KMS-11 (cell line): ENCODE measurements around the gene ABHD12.

Experiments
- H2AFZ ChIP-seq: fragments of 200-600 bp; sonication (generic); 2 replicates; pipeline ENCODE4 v1.6.1; 2016; ENCODE audit warnings: antibody characterized with exemption, mixed run types, low read depth
- H3K27ac ChIP-seq: fragments of 200-600 bp; sonication (generic); 2 replicates; pipeline ENCODE4 v1.6.1; 2016; ENCODE audit warnings: mild to moderate bottlenecking, mixed run types
- H3K27me3 ChIP-seq: fragments of 200-600 bp; sonication (generic); 2 replicates; pipeline ENCODE4 v1.6.1; 2017; ENCODE audit warnings: mild to moderate bottlenecking, low read depth, mixed run types, moderate library complexity; ENCODE audit not compliant: insufficient read depth
- H3K36me3 ChIP-seq: fragments of 200-600 bp; sonication (generic); 2 replicates; pipeline ENCODE4 v1.6.1; 2017; ENCODE audit warnings: mild to moderate bottlenecking, mixed run types; ENCODE audit not compliant: insufficient read depth
- H3K4me1 ChIP-seq: fragments of 200-600 bp; sonication (generic); 2 replicates; pipeline ENCODE4 v1.6.1; 2016; ENCODE audit warnings: mild to moderate bottlenecking, low read depth, mixed run types; ENCODE audit not compliant: poor library complexity, severe bottlenecking
- H3K4me2 ChIP-seq: fragments of 200-600 bp; sonication (generic); 2 replicates; pipeline ENCODE4 v1.7.0; 2016; ENCODE audit warnings: mild to moderate bottlenecking, mixed run types
- H3K4me3 ChIP-seq: fragments of 200-600 bp; sonication (generic); IDR thresholded peaks from 2 replicates; pipeline ENCODE4 v1.6.1; 2017; ENCODE audit warnings: low read depth, low read length, mixed read lengths; ENCODE audit not compliant: insufficient read depth
- H3K79me2 ChIP-seq: fragments of 200-600 bp; sonication (generic); 2 replicates; pipeline ENCODE4 v1.6.1; 2016; ENCODE audit warnings: low read depth, mixed run types; ENCODE audit not compliant: insufficient read depth
- H3K9ac ChIP-seq: fragments of 200-600 bp; sonication (generic); 2 replicates; pipeline ENCODE4 v1.6.1; 2016; ENCODE audit warnings: mild to moderate bottlenecking, mixed run types
- H4K20me1 ChIP-seq: fragments of 200-600 bp; sonication (generic); 2 replicates; pipeline ENCODE4 v1.6.1; 2016; ENCODE audit warnings: mild to moderate bottlenecking, mixed run types; ENCODE audit not compliant: insufficient read depth
- TF ChIP-seq, protein P1 (sequence below): fragments of 200-600 bp; sonication (generic); conservative IDR thresholded peaks from 2 replicates; pipeline ENCODE4 v1.6.1; 2017; ENCODE audit warnings: low read depth, mild to moderate bottlenecking, antibody characterized with exemption, low read length, moderate library complexity, mixed read lengths

ABHD12 gene

DNA sequence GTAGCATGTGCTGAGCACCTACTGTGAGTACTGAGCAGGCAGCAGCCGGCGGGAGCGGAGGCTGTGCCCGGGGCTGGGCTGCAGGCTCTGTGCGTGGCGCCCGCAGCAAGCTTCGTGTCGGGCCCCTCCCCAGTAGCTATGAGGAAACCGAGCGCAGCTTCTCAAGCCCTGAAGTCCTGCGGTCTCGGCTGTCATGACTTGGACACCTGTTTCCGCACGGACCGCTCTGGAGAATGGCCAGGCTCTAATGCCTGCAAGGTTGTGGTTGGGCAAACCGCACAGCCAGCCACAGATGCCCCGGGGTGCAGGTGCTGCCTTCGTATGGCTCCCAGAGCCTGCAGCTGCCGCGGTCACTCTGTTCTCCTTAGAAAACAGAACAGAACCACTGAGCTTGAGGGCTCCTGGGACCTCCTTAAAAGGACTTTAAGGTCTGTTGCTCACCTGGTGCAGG is 109.1 kb downstream of the ABHD12 start:
- TF ChIP-seq, protein P1, sequence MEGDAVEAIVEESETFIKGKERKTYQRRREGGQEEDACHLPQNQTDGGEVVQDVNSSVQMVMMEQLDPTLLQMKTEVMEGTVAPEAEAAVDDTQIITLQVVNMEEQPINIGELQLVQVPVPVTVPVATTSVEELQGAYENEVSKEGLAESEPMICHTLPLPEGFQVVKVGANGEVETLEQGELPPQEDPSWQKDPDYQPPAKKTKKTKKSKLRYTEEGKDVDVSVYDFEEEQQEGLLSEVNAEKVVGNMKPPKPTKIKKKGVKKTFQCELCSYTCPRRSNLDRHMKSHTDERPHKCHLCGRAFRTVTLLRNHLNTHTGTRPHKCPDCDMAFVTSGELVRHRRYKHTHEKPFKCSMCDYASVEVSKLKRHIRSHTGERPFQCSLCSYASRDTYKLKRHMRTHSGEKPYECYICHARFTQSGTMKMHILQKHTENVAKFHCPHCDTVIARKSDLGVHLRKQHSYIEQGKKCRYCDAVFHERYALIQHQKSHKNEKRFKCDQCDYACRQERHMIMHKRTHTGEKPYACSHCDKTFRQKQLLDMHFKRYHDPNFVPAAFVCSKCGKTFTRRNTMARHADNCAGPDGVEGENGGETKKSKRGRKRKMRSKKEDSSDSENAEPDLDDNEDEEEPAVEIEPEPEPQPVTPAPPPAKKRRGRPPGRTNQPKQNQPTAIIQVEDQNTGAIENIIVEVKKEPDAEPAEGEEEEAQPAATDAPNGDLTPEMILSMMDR = no peak
- Histone ChIP-seq H3K4me2 (peak overlapping the region; percentile 84; the same call in 1 of the 2 replicates), H3K4me3 (no peak overlapping the region), H3K79me2 (no peaks in the 10 kb centered on the region), H4K20me1 (no peaks in the 10 kb centered on the region), H3K9ac (no peak overlapping the region), H3K27ac (peak overlapping the region; percentile 85), H3K4me1 (peaks cover 38% of the 10 kb centered on the region), H2AFZ (no peak overlapping the region), H3K27me3 (no peaks in the 10 kb centered on the region), H3K36me3 (no peaks in the 10 kb centered on the region; the same call in 1 of the 2 replicates)

DNA sequence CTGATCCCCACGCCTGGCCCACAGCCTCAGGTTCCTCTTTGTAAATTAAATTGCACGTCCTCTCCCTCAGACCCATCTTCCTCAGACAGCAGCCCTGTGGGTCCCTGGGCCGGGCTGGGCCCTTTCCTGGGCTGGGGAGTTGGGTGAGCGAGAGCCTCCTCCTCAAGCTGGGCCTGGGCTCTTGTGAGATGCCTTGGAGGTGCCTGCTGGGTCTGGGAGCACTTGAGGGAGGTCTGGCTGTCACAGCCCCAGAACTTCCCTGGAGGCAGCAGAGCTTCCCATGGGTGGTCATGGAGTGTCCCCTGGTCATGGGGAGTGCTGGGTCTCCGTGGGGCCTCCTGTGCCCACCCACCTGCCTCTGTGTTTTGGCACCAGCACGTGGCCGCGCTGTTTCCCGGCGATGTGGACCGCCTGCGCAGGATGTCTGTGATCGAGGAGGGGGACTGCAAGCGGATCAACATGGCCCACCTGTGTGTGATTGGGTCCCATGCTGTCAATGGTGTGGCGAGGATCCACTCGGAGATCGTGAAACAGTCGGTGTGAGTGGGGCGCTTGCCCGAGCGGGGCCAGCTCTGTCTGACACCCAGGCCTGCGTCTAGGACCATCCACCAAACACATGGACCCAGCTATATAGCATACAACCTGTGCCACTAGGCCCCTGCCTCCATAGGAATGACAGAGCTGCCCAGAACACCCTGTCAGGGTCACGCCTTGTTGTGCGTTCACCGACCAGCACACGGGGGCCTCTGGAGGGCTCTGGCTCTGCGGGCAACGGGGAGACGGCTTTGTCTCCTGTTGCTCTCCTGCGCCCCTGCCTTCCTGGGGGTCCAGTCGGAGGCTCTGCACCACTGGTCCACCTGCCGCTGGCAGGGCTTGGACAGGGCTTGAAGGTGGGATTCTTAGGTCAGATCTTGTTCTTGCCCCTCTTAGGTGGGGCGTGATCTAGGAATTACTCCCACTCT is 109.8 kb downstream of the ABHD12 start:
- Histone ChIP-seq H3K36me3 (no peaks in the 10 kb centered on the region; the same call in 1 of the 2 replicates), H4K20me1 (no peaks in the 10 kb centered on the region), H3K27ac (peak overlapping the region; percentile 85; the same call in 1 of the 2 replicates), H3K4me2 (no peak overlapping the region), H3K9ac (no peak overlapping the region), H3K27me3 (no peaks in the 10 kb centered on the region), H3K4me1 (peaks cover 38% of the 10 kb centered on the region), H3K4me3 (no peak overlapping the region), H3K79me2 (no peaks in the 10 kb centered on the region), H2AFZ (no peak overlapping the region)
- TF ChIP-seq, protein P1 = no peak

DNA sequence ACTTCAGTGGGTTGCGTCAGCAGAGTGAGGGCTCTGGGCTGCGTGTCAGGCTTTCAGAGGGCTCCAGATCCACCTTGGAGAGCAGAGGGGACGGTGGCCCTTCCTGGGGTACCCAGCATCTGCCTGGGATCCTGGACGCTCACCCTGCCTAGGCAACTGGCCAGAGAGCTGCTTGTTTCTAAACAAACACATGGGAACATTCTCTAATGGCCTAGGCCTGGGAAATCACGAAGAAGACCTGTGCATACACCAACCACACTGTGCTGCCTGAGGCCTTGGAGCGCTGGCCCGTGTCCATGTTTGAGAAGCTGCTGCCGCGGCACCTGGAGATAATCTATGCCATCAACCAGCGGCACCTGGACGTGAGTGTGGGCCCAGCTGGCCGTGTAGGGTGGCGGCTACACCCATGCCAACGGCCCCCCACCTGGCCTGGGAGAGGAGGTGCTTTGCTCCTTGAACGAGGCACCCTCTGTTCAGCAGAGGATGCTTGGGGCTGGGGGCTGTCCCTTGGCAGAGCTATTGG is 110.5 kb downstream of the ABHD12 start:
- Histone ChIP-seq H4K20me1 (no peaks in the 10 kb centered on the region), H3K79me2 (no peaks in the 10 kb centered on the region), H2AFZ (no peak overlapping the region), H3K4me1 (peaks cover 38% of the 10 kb centered on the region), H3K27ac (no peak overlapping the region), H3K4me3 (no peak overlapping the region), H3K27me3 (no peaks in the 10 kb centered on the region), H3K4me2 (no peak overlapping the region), H3K9ac (no peak overlapping the region), H3K36me3 (no peaks in the 10 kb centered on the region; the same call in 1 of the 2 replicates)
- TF ChIP-seq, protein P1 = no peak

DNA sequence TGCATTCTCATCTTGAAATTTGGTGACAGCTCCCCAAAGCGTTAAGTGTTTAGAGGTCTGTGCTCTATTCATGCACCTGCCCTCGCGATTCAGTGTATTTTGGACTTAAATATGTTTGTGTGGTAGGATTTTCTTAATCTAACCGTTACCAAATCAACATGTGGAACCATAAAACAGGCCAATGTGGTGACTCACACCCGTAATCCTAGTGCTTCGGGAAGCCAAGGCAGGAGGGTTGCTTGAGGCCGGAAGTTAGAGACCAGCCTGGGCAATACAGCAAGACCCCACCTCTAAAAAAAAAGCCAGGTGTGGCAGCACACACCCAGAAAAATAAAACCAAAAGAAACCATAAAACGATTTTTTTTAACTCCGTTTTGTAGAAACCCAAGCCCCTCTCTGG is 111.2 kb downstream of the ABHD12 start:
- Histone ChIP-seq H3K9ac (no peak overlapping the region), H3K36me3 (no peaks in the 10 kb centered on the region; the same call in 1 of the 2 replicates), H3K4me3 (no peak overlapping the region), H3K79me2 (no peaks in the 10 kb centered on the region), H4K20me1 (no peaks in the 10 kb centered on the region), H3K4me1 (peaks cover 38% of the 10 kb centered on the region), H3K4me2 (no peak overlapping the region), H3K27me3 (no peaks in the 10 kb centered on the region), H3K27ac (no peak overlapping the region), H2AFZ (no peak overlapping the region)
- TF ChIP-seq, protein P1 = no peak
